Gastrocnemius medialis (tissue), 4 donors: ENCODE data around the gene GRID2. TPM values are rescaled to one million over a fixed set of nuclear protein-coding genes. Genes with fewer than 3 reads are reported as not detected.

Source experiments
- ATAC-seq, 2 donors: fragments of 150-250 bp; one replicate each; pipeline ENCODE4 v1.9.1; 2016
- DNase-seq, 2 donors: peaks; one replicate each; pipeline ENCODE4 v3.0.0-alpha.2; 2019
- H3K27ac ChIP-seq, 4 donors: fragments of 200-600 bp; sonication (generic); 1 replicate in 1 of 4; 2 replicates in 3 of 4; pipeline ENCODE4 v1.5.1; 2016 to 2018; ENCODE audit warnings: mild to moderate bottlenecking in 2 of 4, moderate library complexity in 1 of 4
- H3K27me3 ChIP-seq, 3 donors: fragments of 200-600 bp; sonication (generic) in 2 of 3; 1 replicate in 1 of 3; 2 replicates in 2 of 3; pipeline versions ENCODE4 v1.5.1 to v1.6.0; 2016 to 2019; ENCODE audit warnings: mild to moderate bottlenecking in 1 of 3, moderate library complexity in 1 of 3
- H3K36me3 ChIP-seq, 2 donors: fragments of 200-600 bp; sonication (generic) in 1 of 2; one replicate each; pipeline ENCODE4 v1.5.1; 2017 to 2018
- H3K4me1 ChIP-seq, 2 donors: fragments of 200-600 bp; sonication (generic) in 1 of 2; one replicate each; pipeline ENCODE4 v1.5.1; 2016 to 2017; ENCODE audit warnings: mild to moderate bottlenecking in 2 of 2
- H3K4me3 ChIP-seq, 4 donors: fragments of 200-600 bp; sonication (generic) in 3 of 4; 1 replicate in 1 of 4; 2 replicates in 3 of 4; pipeline ENCODE4 v1.5.1; 2016 to 2019; ENCODE audit warnings: mild to moderate bottlenecking in 2 of 4
- H3K9me3 ChIP-seq, 3 donors: fragments of 200-600 bp; sonication (generic) in 2 of 3; 1 replicate in 1 of 3; 2 replicates in 2 of 3; pipeline ENCODE4 v1.5.1; 2016 to 2019
- CTCF ChIP-seq, 5 experiments: fragments of 450-650 bp in 3 of 5; fragments of 200-600 bp in 2 of 5; sonication (generic) in 2 of 5; IDR thresholded peaks in 4 of 5; conservative IDR thresholded peaks in 1 of 5; 1 replicate in 4 of 5; 2 replicates in 1 of 5; pipeline ENCODE4 v1.5.1; 2016 to 2019; ENCODE audit warnings: antibody characterized with exemption in 5 of 5, mild to moderate bottlenecking in 3 of 5, moderate library complexity in 3 of 5
- POLR2A ChIP-seq, 2 donors: fragments of 450-650 bp; IDR thresholded peaks; one replicate each; pipeline ENCODE4 v1.6.1; 2017; ENCODE audit warnings: antibody characterized with exemption in 2 of 2, mild to moderate bottlenecking in 2 of 2, moderate library complexity in 2 of 2
- in situ Hi-C, 4 donors: fragments of 200-750 bp; cut with MboI; loops; one replicate each; pipeline versions ENCODE4 v1.15.0 to v1.8.0; 2017; ENCODE audit warnings: low sequenced_read_pairs in 4 of 4
- intact Hi-C: fragments of 100-400 bp; cut with DNase I; formaldehyde crosslinking; loops from one replicate; pipeline ENCODE4 v1.15.1; 2023; ENCODE audit warnings: low total_unique reads
- total RNA-seq, 4 donors: library from RNA; depleted of rRNA; stranded (reverse); fragments of >200 nt; gene quantifications; one replicate each; pipeline versions ENCODE4 v1.1.0 to v1.2.3, GENCODE V29; 2016

Gene GRID2
- total RNA-seq, 4 donors from 2014 or later = not detected

DNA sequence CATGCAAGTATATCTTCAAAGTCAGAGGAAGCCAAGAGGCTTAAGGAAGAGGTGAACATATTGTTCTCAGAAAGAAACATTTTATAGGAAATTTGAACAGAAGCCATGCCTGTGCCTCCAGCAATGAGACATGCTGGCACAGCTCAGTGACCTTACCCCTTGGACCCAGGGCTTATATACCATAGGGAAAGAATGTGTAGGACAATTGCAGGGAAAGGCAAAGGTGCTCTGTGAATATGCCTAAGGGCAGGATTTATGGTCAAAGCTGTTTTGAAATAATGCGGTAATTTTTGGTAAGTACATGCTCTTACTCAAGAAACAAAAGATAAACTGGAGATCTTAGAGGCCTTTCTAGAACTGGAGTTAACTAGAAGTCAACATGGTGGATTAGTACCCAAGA is 568.8 kb downstream of the GRID2 start:
- intact Hi-C loops (no loop called here), in situ Hi-C loops (no loop called here)
- Histone ChIP-seq H3K27ac (no peak overlapping the region), H3K36me3 (no peaks in the 10 kb centered on the region), H3K4me1 (no peaks in the 10 kb centered on the region), H3K27me3 (no peaks in the 10 kb centered on the region), H3K9me3 (no peaks in the 10 kb centered on the region), H3K4me3 (no peak overlapping the region)
- DNase-seq = no peak
- ATAC-seq = no peak
- TF ChIP-seq CTCF (IDR thresholded peaks at IDR 0.05 in 4 of 5, conservative IDR thresholded peaks at IDR 0.05 in 1 of 5) (no peak), POLR2A (IDR thresholded peaks at IDR 0.05) (no peak)

- no peak overlapping the region for H3K27ac ChIP-seq
- in situ Hi-C loops = no loop called here
- no peaks in the 10 kb centered on the region for H3K4me1 ChIP-seq
- ATAC-seq (no peak), DNase-seq (no peak)
- no peak for TF ChIP-seq CTCF (IDR thresholded peaks at IDR 0.05 in 4 of 5, conservative IDR thresholded peaks at IDR 0.05 in 1 of 5)
- TF ChIP-seq POLR2A (IDR thresholded peaks at IDR 0.05) = no peak
- no peak overlapping the region for H3K4me3 ChIP-seq
- no peaks in the 10 kb centered on the region for H3K9me3 ChIP-seq
- intact Hi-C loops = no loop called here
- H3K36me3 ChIP-seq = no peaks in the 10 kb centered on the region
- H3K27me3 ChIP-seq = no peaks in the 10 kb centered on the region
Observed at GRCh38 chr4:92885632-92886031, 581.9 kb downstream of the GRID2 start.

DNA sequence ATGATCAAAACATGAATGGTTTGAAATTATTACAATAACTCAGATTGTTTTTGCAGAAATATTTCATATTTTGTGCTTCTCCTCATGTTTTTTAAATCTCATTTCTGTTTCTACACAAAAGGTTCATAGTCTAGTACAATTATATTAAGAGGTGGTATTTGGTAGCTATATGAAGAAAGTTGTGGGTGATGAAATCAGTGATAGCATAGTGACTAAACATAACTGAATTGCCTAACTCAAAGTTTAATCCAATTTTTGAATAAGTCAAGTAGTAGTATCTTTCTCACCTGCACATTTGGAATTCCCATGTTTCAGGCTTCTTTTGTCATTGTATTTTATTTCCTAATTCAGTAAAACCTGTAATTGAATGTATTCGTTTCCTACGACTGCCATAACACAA is 648.7 kb downstream of the GRID2 start:
- H3K9me3 ChIP-seq = no peaks in the 10 kb centered on the region
- TF ChIP-seq POLR2A (IDR thresholded peaks at IDR 0.05) = no peak
- TF ChIP-seq CTCF (IDR thresholded peaks at IDR 0.05 in 4 of 5, conservative IDR thresholded peaks at IDR 0.05 in 1 of 5) = no peak
- H3K4me1 ChIP-seq = no peaks in the 10 kb centered on the region
- no peak overlapping the region for H3K27ac ChIP-seq
- intact Hi-C loops = no loop called here
- in situ Hi-C loops = no loop called here
- DNase-seq (no peak), ATAC-seq (no peak)
- no peak overlapping the region for H3K4me3 ChIP-seq
- H3K27me3 ChIP-seq = no peaks in the 10 kb centered on the region
- no peaks in the 10 kb centered on the region for H3K36me3 ChIP-seq

DNA sequence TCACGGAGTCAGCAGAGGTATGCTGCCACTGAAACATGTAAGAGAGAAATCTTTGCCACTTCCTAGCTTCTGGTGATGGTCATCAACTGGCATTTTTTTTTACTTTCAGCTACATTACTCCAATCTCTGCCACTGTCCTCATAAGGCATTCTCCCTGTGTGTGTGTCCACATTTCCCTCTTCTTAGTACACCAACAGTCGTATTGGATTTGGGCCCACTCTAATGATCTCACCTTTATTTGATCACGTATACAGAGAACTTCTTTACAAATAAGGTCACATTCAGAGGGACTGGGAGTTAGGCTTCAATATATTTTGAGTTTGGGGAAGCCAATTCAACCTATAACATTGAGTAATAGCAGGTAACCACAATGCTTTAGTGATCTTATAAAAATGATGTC is 649.1 kb downstream of the GRID2 start:
- TF ChIP-seq POLR2A (IDR thresholded peaks at IDR 0.05) = no peak
- no peak for TF ChIP-seq CTCF (IDR thresholded peaks at IDR 0.05 in 4 of 5, conservative IDR thresholded peaks at IDR 0.05 in 1 of 5)
- intact Hi-C loops (no loop called here), in situ Hi-C loops (no loop called here)
- no peak overlapping the region for H3K4me3 ChIP-seq
- no peaks in the 10 kb centered on the region for H3K27me3 ChIP-seq
- no peak overlapping the region for H3K27ac ChIP-seq
- DNase-seq (no peak), ATAC-seq (no peak)
- no peaks in the 10 kb centered on the region for H3K36me3 ChIP-seq
- H3K9me3 ChIP-seq = no peaks in the 10 kb centered on the region
- no peaks in the 10 kb centered on the region for H3K4me1 ChIP-seq

DNA sequence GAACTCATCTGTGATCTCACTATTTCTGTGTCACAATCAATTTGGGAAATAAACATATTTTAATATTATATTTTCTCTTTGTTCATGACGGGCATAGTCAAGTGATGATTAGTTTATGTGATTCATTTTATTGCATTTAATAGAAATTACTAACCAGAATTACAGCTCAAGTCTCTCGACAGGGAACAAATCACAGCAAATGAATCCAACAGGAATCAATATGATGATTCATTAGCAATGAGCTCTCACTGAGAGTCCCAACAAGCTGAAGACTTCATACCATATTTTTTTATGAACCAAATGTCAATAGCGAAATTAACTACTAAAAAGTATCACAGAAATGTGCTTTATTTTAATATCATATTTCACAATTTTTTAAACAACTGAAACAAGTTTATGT is 649.7 kb downstream of the GRID2 start:
- DNase-seq = no peak
- Histone ChIP-seq H3K27ac (no peak overlapping the region), H3K27me3 (no peaks in the 10 kb centered on the region), H3K9me3 (no peaks in the 10 kb centered on the region), H3K36me3 (no peaks in the 10 kb centered on the region), H3K4me3 (no peak overlapping the region), H3K4me1 (no peaks in the 10 kb centered on the region)
- in situ Hi-C loops = no loop called here
- intact Hi-C loops = no loop called here
- ATAC-seq = no peak
- TF ChIP-seq POLR2A (IDR thresholded peaks at IDR 0.05) (no peak), CTCF (IDR thresholded peaks at IDR 0.05 in 4 of 5, conservative IDR thresholded peaks at IDR 0.05 in 1 of 5) (no peak)
